Progenitor cell of endocrine pancreas (in vitro differentiated cells): ENCODE data around the gene NLRP5. TPM values are rescaled to one million over a fixed set of nuclear protein-coding genes. Genes with fewer than 3 reads are reported as not detected.
"Not testable (repeated sequence)": the region's sequence is repeated elsewhere in the genome, so short reads cannot be mapped to it uniquely, and the experiment has no call there.

Experiments
- DNase-seq: peaks from one replicate; pipeline ENCODE4 v3.0.0; 2021; ENCODE audit warnings: low spot score; ENCODE audit not compliant: unreplicated experiment
- H3K27ac Mint-ChIP-seq: 2 replicates; pipeline ENCODE4 v1.8.0; 2021; ENCODE audit warnings: mild to moderate bottlenecking, moderate library complexity, mixed read lengths
- H3K27me3 Mint-ChIP-seq: 2 replicates; pipeline ENCODE4 v1.8.0; 2021; ENCODE audit warnings: mixed read lengths
- H3K36me3 Mint-ChIP-seq: 2 replicates; pipeline ENCODE4 v1.8.0; 2022; ENCODE audit warnings: mixed read lengths; ENCODE audit not compliant: insufficient read depth
- H3K4me1 Mint-ChIP-seq: 2 replicates; pipeline ENCODE4 v1.8.0; 2021; ENCODE audit warnings: low read depth, mixed read lengths
- H3K4me3 Mint-ChIP-seq: 2 replicates; pipeline ENCODE4 v1.8.0; 2021; ENCODE audit warnings: low read depth, mild to moderate bottlenecking, moderate library complexity, mixed read lengths
- H3K9me3 Mint-ChIP-seq: 2 replicates; pipeline ENCODE4 v1.8.0; 2021; ENCODE audit warnings: low read depth, mixed read lengths
- long read RNA-seq: library from polyadenylated mRNA; unstranded; transcript quantifications from one replicate; pipeline ENCODE4 v2.0.0, GENCODE V29; 2020
- total RNA-seq: library from RNA; stranded (reverse); gene quantifications from 2 replicates; pipeline ENCODE4 v1.2.1, GENCODE V29; 2021
- TF ChIP-seq, protein P1 (sequence below): fragments of 200-600 bp; sonication (generic); IDR thresholded peaks from one replicate; pipeline ENCODE4 v1.5.0; 2021; ENCODE audit warnings: antibody characterized with exemption, mild to moderate bottlenecking; ENCODE audit not compliant: unreplicated experiment

NLRP5 gene
- not detected in 2 replicates for total RNA-seq
- long read RNA-seq: 0 reads

DNA sequence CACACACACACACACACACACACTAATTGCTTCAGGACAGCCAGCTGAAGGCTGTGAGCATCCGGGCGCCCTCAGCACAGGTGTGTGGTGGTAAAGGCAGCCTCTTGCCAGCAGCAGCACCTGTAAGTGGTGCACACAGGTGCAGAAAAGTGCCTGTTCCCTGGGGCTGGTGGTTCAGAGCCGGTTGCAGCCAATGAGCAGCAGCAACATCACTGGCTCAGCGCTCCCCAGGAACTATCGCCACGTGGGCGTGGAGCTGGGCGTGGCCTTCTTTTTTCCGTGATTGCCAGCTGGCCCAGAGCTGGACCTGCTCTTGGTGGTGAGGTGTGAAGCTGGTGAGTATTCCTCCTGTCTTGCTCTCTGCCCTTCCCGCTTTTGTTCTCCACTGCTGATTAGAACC is at the start of gene NLRP5:
TSS of gene NLRP5 (plus strand) at position 289 of the 400 bp plus-strand sequence.
- TF ChIP-seq, protein P1, sequence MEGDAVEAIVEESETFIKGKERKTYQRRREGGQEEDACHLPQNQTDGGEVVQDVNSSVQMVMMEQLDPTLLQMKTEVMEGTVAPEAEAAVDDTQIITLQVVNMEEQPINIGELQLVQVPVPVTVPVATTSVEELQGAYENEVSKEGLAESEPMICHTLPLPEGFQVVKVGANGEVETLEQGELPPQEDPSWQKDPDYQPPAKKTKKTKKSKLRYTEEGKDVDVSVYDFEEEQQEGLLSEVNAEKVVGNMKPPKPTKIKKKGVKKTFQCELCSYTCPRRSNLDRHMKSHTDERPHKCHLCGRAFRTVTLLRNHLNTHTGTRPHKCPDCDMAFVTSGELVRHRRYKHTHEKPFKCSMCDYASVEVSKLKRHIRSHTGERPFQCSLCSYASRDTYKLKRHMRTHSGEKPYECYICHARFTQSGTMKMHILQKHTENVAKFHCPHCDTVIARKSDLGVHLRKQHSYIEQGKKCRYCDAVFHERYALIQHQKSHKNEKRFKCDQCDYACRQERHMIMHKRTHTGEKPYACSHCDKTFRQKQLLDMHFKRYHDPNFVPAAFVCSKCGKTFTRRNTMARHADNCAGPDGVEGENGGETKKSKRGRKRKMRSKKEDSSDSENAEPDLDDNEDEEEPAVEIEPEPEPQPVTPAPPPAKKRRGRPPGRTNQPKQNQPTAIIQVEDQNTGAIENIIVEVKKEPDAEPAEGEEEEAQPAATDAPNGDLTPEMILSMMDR: no peak
- Mint-ChIP-seq H3K4me3 (no peak within 1 kb of the TSS), H3K27ac (peak within 1 kb of the TSS; percentile 59), H3K27me3 (no peaks in the 10 kb centered on the region), H3K9me3 (peaks cover 48% of the 10 kb centered on the region), H3K4me1 (no peaks in the 10 kb centered on the region), H3K36me3 (peaks cover 1% of the 10 kb centered on the region)
- no peak for DNase-seq

DNA sequence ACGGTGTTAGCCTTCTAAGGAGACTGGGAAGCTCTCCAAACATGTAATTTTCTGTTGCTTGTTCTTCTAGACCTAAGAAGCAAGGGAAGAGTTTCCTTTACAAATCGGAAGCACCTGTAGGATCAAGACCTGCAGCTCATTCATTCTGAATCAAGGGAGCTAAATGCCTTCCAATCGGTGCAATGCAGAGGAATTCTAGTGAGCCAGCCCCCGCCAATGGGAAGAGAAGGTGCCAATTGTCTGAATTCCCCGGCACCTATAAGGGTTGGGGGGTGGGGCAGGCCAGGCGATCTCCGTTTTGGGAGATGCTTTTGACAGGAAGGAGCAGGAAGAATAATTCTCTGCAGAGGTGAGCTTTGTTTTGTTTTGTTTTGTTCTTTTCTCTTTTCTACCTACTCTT is 47.4 kb upstream of the NLRP5 start:
- peaks cover 66% of the 10 kb centered on the region for H3K9me3 Mint-ChIP-seq
- H3K27me3 Mint-ChIP-seq: no peaks in the 10 kb centered on the region
- peaks cover 14% of the 10 kb centered on the region for H3K36me3 Mint-ChIP-seq

DNA sequence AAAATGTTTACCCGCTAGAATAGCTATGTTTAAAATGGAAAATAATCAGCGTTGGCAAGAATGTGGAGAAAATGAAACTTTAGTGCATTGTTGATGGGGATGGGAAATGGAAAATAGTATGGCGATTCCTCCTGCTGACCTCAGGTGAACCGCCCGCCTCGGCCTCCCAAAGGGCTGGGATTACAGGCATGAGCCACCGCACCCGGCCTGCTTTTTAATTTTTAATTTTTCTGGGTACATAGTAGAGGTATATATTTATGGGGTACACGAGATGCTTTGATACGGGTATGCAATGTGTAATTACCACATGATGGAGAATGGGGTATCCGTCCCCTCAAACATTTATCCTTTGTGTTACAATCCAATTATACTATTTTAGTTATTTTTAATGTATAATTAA is 46.3 kb upstream of the NLRP5 start:
- no peak overlapping the region for H3K4me3 Mint-ChIP-seq
- H3K36me3 Mint-ChIP-seq: peaks cover 14% of the 10 kb centered on the region
- peaks cover 55% of the 10 kb centered on the region for H3K9me3 Mint-ChIP-seq
- no peaks in the 10 kb centered on the region for H3K4me1 Mint-ChIP-seq
- TF ChIP-seq, protein P1: no peak
- no peak overlapping the region for H3K27ac Mint-ChIP-seq
- DNase-seq: no peak
- H3K27me3 Mint-ChIP-seq: no peaks in the 10 kb centered on the region

More for the DNA sequence above, 47.4 kb upstream of the NLRP5 start:
- no peaks in the 10 kb centered on the region for H3K4me1 Mint-ChIP-seq
- TF ChIP-seq, protein P1: no peak
- no peak overlapping the region for H3K4me3 Mint-ChIP-seq
- no peak for DNase-seq
- no peak overlapping the region for H3K27ac Mint-ChIP-seq

DNA sequence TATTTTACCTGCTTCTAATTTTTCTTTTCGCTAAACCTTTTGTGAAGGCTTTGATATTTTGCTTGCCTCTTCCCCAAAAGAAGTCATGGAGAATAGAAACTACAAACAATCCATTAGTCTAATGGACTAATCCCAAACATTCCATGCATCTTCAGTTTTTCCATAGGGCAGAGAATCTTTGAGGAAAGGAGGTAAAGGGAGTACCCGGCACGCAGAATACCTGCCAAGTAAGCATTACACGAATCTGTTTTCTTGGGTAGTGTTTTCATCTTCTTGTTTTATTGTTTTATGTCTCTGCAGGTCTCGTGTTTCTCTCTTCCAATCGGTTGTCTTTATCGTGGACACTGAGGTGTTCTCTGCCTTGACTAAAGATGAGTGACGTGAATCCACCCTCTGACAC is 39.0 kb upstream of the NLRP5 start, which contains the start of gene NLRP8:
TSS of gene NLRP8 (plus strand) at position 301 of the 400 bp plus-strand sequence.
- no peak for DNase-seq
- H3K36me3 Mint-ChIP-seq: peaks cover 6% of the 10 kb centered on the region
- no peak within 1 kb of the TSS for H3K4me3 Mint-ChIP-seq
- H3K4me1 Mint-ChIP-seq: no peaks in the 10 kb centered on the region
- TF ChIP-seq, protein P1: no peak
- H3K27ac Mint-ChIP-seq: no peak within 1 kb of the TSS
- H3K9me3 Mint-ChIP-seq: peaks cover 40% of the 10 kb centered on the region
- no peaks in the 10 kb centered on the region for H3K27me3 Mint-ChIP-seq

DNA sequence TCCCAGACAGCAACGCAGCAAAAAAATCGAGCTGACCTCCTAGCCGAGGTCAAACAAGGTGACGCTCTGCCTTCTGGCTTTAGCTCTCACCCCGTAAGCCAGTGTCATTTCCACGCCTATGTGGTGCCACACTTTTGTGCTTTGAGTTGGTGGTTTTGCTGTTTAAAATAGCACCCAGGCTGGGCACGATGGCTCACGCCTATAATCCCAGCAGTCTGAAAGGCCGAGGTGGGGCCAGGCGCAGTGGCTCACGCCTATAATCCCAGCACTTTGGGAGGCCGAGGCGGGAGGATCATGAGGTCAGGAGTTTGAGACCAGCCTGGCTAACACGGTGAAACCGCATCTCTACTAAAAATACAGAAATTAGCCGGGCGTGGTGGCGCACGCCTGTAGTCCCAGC is 36.0 kb upstream of the NLRP5 start:
- H3K4me1 Mint-ChIP-seq, DNase-seq, H3K27me3 Mint-ChIP-seq, H3K36me3 Mint-ChIP-seq, H3K4me3 Mint-ChIP-seq, H3K27ac Mint-ChIP-seq: not testable (repeated sequence)
- peaks cover 39% of the 10 kb centered on the region for H3K9me3 Mint-ChIP-seq

DNA sequence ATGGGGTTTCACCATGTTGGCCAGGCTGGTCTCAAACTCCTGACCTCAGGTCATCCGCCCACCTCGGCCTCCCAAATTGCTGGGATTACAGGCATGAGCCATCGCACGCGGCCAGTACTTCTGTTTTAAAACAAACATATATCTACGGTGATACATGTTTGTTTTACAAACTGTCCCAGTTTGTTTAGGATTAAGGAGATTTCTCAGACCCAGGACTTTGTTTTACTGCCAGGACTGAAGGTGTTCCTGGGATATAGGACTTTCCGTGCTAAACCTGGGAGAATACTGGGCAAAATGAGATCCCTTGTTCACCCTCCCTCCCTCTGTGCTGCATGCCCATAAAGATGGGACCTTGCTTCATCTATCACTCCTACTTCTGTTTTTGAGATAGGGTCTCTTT is 30.1 kb upstream of the NLRP5 start:
- no peak for DNase-seq
- no peaks in the 10 kb centered on the region for H3K4me1 Mint-ChIP-seq
- H3K27me3 Mint-ChIP-seq: no peaks in the 10 kb centered on the region
- no peaks in the 10 kb centered on the region for H3K36me3 Mint-ChIP-seq
- H3K27ac Mint-ChIP-seq: no peak overlapping the region
- TF ChIP-seq, protein P1: no peak
- peaks cover 27% of the 10 kb centered on the region for H3K9me3 Mint-ChIP-seq
- H3K4me3 Mint-ChIP-seq: no peak overlapping the region
